Mesothelial cell of epicardium (in vitro differentiated cells): ENCODE data around the gene ZNF888. TPM values are rescaled to one million over a fixed set of nuclear protein-coding genes. Genes with fewer than 3 reads are reported as not detected.
"Not testable (repeated sequence)": the region's sequence is repeated elsewhere in the genome, so short reads cannot be mapped to it uniquely, and the experiment has no call there.

Experiments
- DNase-seq, 2 experiments: peaks; one replicate each; pipeline ENCODE4 v3.0.0; 2021; ENCODE audit warnings: low spot score in 2 of 2; ENCODE audit not compliant: unreplicated experiment in 2 of 2
- H3K27ac Mint-ChIP-seq: 2 replicates; pipeline ENCODE4 v1.8.0; 2021; ENCODE audit warnings: mixed read lengths
- H3K27me3 Mint-ChIP-seq: 2 replicates; pipeline ENCODE4 v1.8.0; 2021; ENCODE audit warnings: low read depth, mixed read lengths
- H3K36me3 Mint-ChIP-seq: 2 replicates; pipeline ENCODE4 v1.8.0; 2021; ENCODE audit warnings: mixed read lengths
- H3K4me1 Mint-ChIP-seq: 2 replicates; pipeline ENCODE4 v1.8.0; 2021; ENCODE audit warnings: mixed read lengths
- H3K4me3 Mint-ChIP-seq: 2 replicates; pipeline ENCODE4 v1.8.0; 2021; ENCODE audit warnings: mild to moderate bottlenecking, moderate library complexity, mixed read lengths
- H3K9me3 Mint-ChIP-seq: 2 replicates; pipeline ENCODE4 v1.8.0; 2021; ENCODE audit warnings: mixed read lengths
- CTCF ChIP-seq: fragments of 200-600 bp; sonication (generic); IDR thresholded peaks from one replicate; pipeline ENCODE4 v1.5.0; 2021; ENCODE audit warnings: antibody characterized with exemption; ENCODE audit not compliant: unreplicated experiment
- total RNA-seq: library from RNA; stranded (reverse); gene quantifications from 3 replicates; pipeline ENCODE4 v1.2.1, GENCODE V29; 2021

ZNF888 gene
- total RNA-seq, 1 donor from 2014 or later, result 15.3 TPM

GRCh38 chr19:52946322-52947310 is 23.4 kb upstream of the ZNF888 start:
- Mint-ChIP-seq H3K4me1 (peaks cover 27% of the 10 kb centered on the region), H3K27ac (peak overlapping the region; percentile 95), H3K36me3 (peaks cover 40% of the 10 kb centered on the region), H3K4me3 (peak overlapping the region; percentile 51), H3K27me3 (no peaks in the 10 kb centered on the region), H3K9me3 (peaks cover 24% of the 10 kb centered on the region)
- no peak for DNase-seq
- no peak for TF ChIP-seq CTCF

DNA sequence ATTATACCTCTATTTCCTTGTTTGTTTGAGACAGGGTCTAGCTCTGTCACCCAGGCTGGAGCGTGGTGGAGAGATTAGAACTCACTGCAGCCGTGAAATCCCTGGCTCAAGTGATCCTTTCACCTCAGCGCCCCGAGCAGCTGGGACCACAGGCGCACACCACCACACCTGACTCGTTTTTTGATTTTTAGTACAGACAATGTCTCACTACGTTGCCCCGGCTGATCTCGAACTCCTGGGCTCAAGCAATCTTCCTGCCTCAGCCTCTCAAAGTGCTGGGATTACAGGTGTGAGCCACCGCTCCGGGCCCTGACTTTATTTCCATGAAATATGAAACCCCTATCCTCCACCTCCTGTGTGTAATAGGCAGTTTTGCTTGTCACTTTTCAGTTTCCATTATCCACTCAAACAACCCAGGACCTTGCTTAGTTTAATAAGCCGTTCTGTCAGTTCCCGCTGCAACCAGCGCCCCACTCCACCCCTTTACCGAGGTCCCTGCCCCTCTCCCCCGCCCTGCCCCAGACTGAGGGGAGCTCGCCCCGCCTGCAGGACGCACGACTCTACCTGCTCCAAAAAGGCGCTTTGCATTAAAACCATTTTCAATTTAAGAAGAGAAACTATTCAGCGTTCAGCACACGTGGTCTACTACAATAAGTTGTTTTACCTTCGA is 22.6 kb upstream of the ZNF888 start:
- no peak for TF ChIP-seq CTCF
- DNase-seq, result no peak
- peak overlapping the region; percentile 43 for H3K4me3 Mint-ChIP-seq
- H3K36me3 Mint-ChIP-seq, result peaks cover 31% of the 10 kb centered on the region
- peak overlapping the region; percentile 95 for H3K27ac Mint-ChIP-seq
- H3K9me3 Mint-ChIP-seq, result peaks cover 16% of the 10 kb centered on the region
- H3K4me1 Mint-ChIP-seq, result peaks cover 35% of the 10 kb centered on the region
- no peaks in the 10 kb centered on the region for H3K27me3 Mint-ChIP-seq

DNA sequence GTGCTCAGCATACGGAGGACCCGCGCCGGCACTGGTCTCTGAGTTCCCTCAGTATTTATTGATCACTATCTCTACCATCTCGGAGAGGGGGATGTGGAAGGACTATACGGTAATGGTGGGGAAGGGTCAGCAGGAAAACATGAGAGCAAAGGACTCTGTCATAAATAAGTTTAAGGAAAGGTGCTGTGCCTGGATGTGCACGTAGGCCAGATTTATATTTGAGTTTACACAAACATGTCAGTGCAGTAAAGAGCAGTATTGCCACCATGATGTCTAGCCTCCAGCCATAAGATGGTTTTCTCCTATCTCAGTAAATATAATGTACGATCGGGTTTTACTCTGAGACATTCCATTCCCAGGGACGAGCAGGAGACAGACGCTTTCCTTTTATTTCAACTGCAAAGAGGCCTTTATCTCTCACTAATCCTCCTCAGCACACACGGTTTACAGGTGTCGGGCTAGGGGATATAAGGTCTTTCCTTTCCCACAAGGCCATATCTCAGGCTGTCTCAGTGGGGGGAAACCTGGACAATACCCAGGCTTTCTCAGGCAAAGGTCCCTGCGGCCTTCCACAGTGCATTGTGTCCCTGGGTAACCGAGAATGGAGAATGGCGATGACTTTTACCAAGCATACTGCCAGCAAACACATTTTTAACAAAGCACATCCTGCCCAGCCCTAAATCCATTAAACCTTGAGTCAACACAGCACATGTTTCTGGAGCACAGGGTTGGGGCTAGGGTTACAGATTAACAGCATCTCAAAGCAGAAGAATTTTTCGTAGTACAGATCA is 21.7 kb upstream of the ZNF888 start:
- H3K4me3 Mint-ChIP-seq, result peak overlapping the region; percentile 36
- not testable (repeated sequence) for DNase-seq

GRCh38 chr19:52943884-52944643 is 20.8 kb upstream of the ZNF888 start:
- DNase-seq, result no peak
- TF ChIP-seq CTCF, result no peak
- H3K27me3 Mint-ChIP-seq, result no peaks in the 10 kb centered on the region
- peak overlapping the region; percentile 36 for H3K4me3 Mint-ChIP-seq
- H3K4me1 Mint-ChIP-seq, result peaks cover 40% of the 10 kb centered on the region
- H3K36me3 Mint-ChIP-seq, result peaks cover 15% of the 10 kb centered on the region
- peak overlapping the region; percentile 95 for H3K27ac Mint-ChIP-seq
- H3K9me3 Mint-ChIP-seq, result no peaks in the 10 kb centered on the region

More for the DNA sequence above, 21.7 kb upstream of the ZNF888 start:
- peaks cover 38% of the 10 kb centered on the region for H3K4me1 Mint-ChIP-seq
- peaks cover 22% of the 10 kb centered on the region for H3K36me3 Mint-ChIP-seq
- H3K27me3 Mint-ChIP-seq, H3K9me3 Mint-ChIP-seq: not testable (repeated sequence)
- H3K27ac Mint-ChIP-seq, result peak overlapping the region; percentile 95

DNA sequence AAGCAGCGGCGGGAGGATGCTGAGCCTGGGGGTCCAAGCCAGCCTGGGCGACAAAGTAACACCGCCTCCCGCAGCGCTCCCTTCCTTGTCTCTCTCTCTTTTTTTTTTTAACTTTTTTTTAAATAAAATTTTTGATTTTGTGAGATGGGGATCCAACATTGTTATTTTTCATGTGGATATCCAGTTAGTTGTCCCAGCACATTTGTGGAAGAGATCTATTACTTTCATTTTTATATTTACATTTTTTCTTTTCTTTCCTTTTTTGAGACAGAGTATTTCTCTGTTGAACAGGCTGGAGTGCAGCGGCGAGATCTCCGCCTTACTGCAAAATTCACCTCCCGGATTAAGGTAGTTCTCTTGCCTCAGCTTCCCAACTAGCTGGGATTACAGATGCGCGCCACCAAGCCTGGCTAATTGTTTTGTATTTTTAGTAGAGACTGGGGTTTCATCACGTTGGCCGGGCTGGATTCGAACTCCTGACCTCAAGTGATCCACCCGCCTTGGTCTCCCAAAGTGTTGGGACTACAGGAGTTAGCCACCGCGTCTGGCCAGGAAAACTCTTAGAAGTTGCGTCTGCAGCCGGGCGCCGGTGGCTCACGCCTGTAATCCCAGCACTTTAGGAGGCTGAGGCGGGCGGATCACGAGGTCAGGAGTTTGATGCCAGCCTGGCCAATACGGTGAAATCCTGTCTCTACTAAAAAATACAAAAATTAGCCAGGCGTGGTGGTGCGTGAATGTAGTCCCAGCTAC is 20.1 kb upstream of the ZNF888 start:
- Mint-ChIP-seq H3K4me1 (peaks cover 48% of the 10 kb centered on the region), H3K4me3 (peak overlapping the region; percentile 90), H3K9me3 (no peaks in the 10 kb centered on the region), H3K36me3 (peaks cover 14% of the 10 kb centered on the region), H3K27me3 (no peaks in the 10 kb centered on the region), H3K27ac (peak overlapping the region; percentile 95)
- no peak for TF ChIP-seq CTCF
- no peak for DNase-seq
